ENCODE measurements around the gene GPRIN3. TPM values are rescaled to one million over a fixed set of nuclear protein-coding genes. Genes with fewer than 3 reads are reported as not detected.

GPRIN3 gene
- total RNA-seq, 1 experiment from 2014 or later = 0.48 TPM

GRCh38 chr4:89303177-89303576, 4.4 kb downstream of the GPRIN3 start:
- Histone ChIP-seq H2BK120ac (ENCODE audit: low read depth, low read length, poor library complexity, severe bottlenecking) (no peak overlapping the region), H2BK15ac (ENCODE audit: low read depth, low read length) (no peak overlapping the region), H3K56ac (ENCODE audit: insufficient read length, low read depth, low read length) (no peak overlapping the region), H3K27ac (ENCODE audit: insufficient read length, low read depth, low read length) (no peak overlapping the region), H3T11ph (ENCODE audit: low read length) (no peak overlapping the region), H4K20me1 (ENCODE audit: control insufficient read depth, insufficient read depth, insufficient read length) (no peaks in the 10 kb centered on the region), H2AK5ac (ENCODE audit: insufficient read length, low read length) (no peak overlapping the region), H3K23ac (ENCODE audit: insufficient read length, low read depth, low read length) (no peak overlapping the region), H3K9ac (ENCODE audit: extremely low read depth, insufficient read length, low read length) (no peak overlapping the region), H4K5ac (ENCODE audit: insufficient read length, low read depth, low read length) (no peak overlapping the region), H4K8ac (replicated peaks; ENCODE audit: insufficient read length, low read depth, low read length) (no peak overlapping the region), H3K4me2 (ENCODE audit: insufficient read depth, insufficient read length, low read length) (no peak overlapping the region), H3K79me2 (ENCODE audit: insufficient read depth, low read length) (no peaks in the 10 kb centered on the region), H3K27me3 (ENCODE audit: insufficient read depth, low read length) (no peaks in the 10 kb centered on the region; the same call in 1 of the 2 replicates), H4K91ac (ENCODE audit: insufficient read length, low read depth, low read length) (no peak overlapping the region), H3K9me3 (ENCODE audit: control insufficient read depth, low read depth, low read length) (no peaks in the 10 kb centered on the region), H3K23me2 (ENCODE audit: insufficient read length, low read depth, low read length, poor library complexity, severe bottlenecking) (peaks cover 3% of the 10 kb centered on the region), H2BK5ac (ENCODE audit: insufficient read length, low read length) (no peak overlapping the region), H3K4me1 (ENCODE audit: insufficient read depth, low read length) (peaks cover 3% of the 10 kb centered on the region), H3K4ac (ENCODE audit: low read depth, low read length) (no peak overlapping the region), H3K79me1 (ENCODE audit: insufficient read depth, low read depth, low read length, poor library complexity, severe bottlenecking) (no peaks in the 10 kb centered on the region), H3K18ac (ENCODE audit: insufficient read length, low read depth, low read length) (no peak overlapping the region), H3K14ac (ENCODE audit: insufficient read depth, low read length) (no peak overlapping the region), H2AFZ (ENCODE audit: low read length) (no peak overlapping the region), H2BK20ac (ENCODE audit: low read depth, low read length, poor library complexity, severe bottlenecking) (no peak overlapping the region), H2BK12ac (ENCODE audit: insufficient read length, low read depth, low read length) (no peak overlapping the region)
- Mint-ChIP-seq H3K27ac (no peak overlapping the region), H3K27me3 (ENCODE audit: low read depth) (peaks cover 28% of the 10 kb centered on the region), H3K4me3 (no peak overlapping the region), H3K4me1 (peaks cover 12 to 20% of the 10 kb centered on the region in 2 experiments), H3K36me3 (ENCODE audit: insufficient read depth in 1 of 3, low read depth in 3 of 3) (no peaks in the 10 kb centered on the region), H3K9me3 (no peaks in the 10 kb centered on the region)
- no CpG with 5 or more reads among the region's 7 CpGs for WGBS (ENCODE audit: extremely low coverage, insufficient read length, low lambda C conversion rate)
- DNase-seq = no peak
- no peak for TF ChIP-seq CTCF (conservative IDR thresholded peaks at IDR 0.05)

All from H9 (cell line).